ENCODE measurements around the gene C7orf25. TPM values are rescaled to one million over a fixed set of nuclear protein-coding genes. Genes with fewer than 3 reads are reported as not detected.

Gene C7orf25
- total RNA-seq: 1 to 10 TPM; 5.9 to 6.8 TPM

- CTCF ChIA-PET: interaction anchor here (0.9 to 1.2 kb wide), 3 partner anchors 20 to 29 kb away, joined by 3 to 6 read pairs (median 3); partner anchors contain the start of genes MRPL32 and PSMA2
- H3K4me3 Mint-ChIP-seq: peak within 1 kb of the TSS; percentile 93
- no peaks in the 10 kb centered on the region for H3K27me3 Mint-ChIP-seq
- DNase-seq: peak; percentile 97
- H3K36me3 Mint-ChIP-seq: peaks cover 45% of the 10 kb centered on the region
- H3K9me3 Mint-ChIP-seq (ENCODE audit: low read depth): no peaks in the 10 kb centered on the region
- peak; percentile 96 for ATAC-seq
- peak within 1 kb of the TSS; percentile 89 for H3K27ac Mint-ChIP-seq
- peaks cover 60% of the 10 kb centered on the region for H3K4me1 Mint-ChIP-seq
Observed at GRCh38 chr7:42911454-42912447, at the start of gene C7orf25. C7orf25 (minus strand) TSS chr7:42912070; CDS start chr7:42910900, 1,170 bp downstream.

- CTCF ChIA-PET: interaction anchor here (1.0 kb wide), 1 partner anchor 147 kb away, joined by 3 read pairs; no protein-coding TSS in a partner anchor
- ATAC-seq: no peak
Observed at GRCh38 chr7:42961170-42961569, 49.3 kb upstream of the C7orf25 start.

DNA sequence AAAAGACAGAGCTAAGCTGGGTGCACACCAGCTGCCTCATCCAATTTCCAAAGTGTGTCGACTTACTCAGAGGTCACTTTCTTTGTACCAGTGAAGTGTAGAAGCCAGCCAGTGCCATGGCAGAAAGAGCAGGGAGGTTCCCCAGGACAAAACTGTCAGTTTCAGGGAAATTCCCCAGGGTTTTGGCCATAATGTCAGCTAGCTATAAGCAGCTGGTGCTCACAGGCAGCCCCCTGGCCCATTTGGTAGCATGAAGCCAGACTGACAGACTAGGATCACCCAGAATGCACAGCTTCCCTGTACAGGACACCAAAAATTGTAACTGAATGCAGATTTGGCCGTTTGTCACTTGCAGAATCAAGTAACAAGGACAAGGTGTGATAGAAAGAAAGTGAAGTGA, 48.9 kb upstream of the C7orf25 start:
- H3K36me3 Mint-ChIP-seq: no peaks in the 10 kb centered on the region
- no peak for ATAC-seq
- CTCF ChIA-PET: interaction anchor here (1.0 kb wide), 1 partner anchor 148 kb away, joined by 3 read pairs; no protein-coding TSS in a partner anchor

More at GRCh38 chr7:42961170-42961569, 49.3 kb upstream of the C7orf25 start:
- H3K9me3 Mint-ChIP-seq (ENCODE audit: low read depth): peaks cover 2% of the 10 kb centered on the region
- peaks cover 15% of the 10 kb centered on the region for H3K27me3 Mint-ChIP-seq
- peaks cover 2% of the 10 kb centered on the region for H3K4me1 Mint-ChIP-seq
- DNase-seq: no peak
- H3K36me3 Mint-ChIP-seq: no peaks in the 10 kb centered on the region
- no peak overlapping the region for H3K4me3 Mint-ChIP-seq
- no peak overlapping the region for H3K27ac Mint-ChIP-seq

DNA sequence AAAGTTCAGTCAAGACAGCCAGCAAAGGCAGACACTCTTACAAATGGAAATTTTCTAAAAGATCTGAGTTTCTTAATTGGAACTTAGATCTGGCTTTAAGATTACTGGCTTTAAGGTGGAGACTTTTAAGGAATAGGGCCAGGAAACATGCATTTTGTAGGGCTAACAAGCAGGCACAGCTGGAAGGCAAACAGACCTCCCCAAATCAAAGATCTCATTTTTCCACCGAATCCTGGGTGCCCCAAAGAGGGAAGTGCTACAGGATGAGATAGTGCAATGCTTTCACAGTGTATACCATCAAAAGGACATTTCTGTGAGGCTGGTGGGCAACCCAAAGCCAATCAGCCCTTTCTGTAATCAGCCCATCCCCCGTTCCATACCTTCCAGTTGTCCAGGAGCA, 47.7 kb upstream of the C7orf25 start:
- DNase-seq: no peak
- Mint-ChIP-seq H3K27me3 (peaks cover 15% of the 10 kb centered on the region), H3K4me1 (no peaks in the 10 kb centered on the region), H3K36me3 (peaks cover 2% of the 10 kb centered on the region), H3K4me3 (no peak overlapping the region), H3K9me3 (ENCODE audit: low read depth) (peaks cover 5% of the 10 kb centered on the region), H3K27ac (no peak overlapping the region)
- no peak for ATAC-seq
- CTCF ChIA-PET: no interaction called here

More for the DNA sequence above, 48.9 kb upstream of the C7orf25 start:
- peaks cover 2% of the 10 kb centered on the region for H3K4me1 Mint-ChIP-seq
- H3K9me3 Mint-ChIP-seq (ENCODE audit: low read depth): peaks cover 2% of the 10 kb centered on the region
- DNase-seq: no peak
- no peak overlapping the region for H3K4me3 Mint-ChIP-seq
- H3K27me3 Mint-ChIP-seq: peaks cover 15% of the 10 kb centered on the region
- no peak overlapping the region for H3K27ac Mint-ChIP-seq

DNA sequence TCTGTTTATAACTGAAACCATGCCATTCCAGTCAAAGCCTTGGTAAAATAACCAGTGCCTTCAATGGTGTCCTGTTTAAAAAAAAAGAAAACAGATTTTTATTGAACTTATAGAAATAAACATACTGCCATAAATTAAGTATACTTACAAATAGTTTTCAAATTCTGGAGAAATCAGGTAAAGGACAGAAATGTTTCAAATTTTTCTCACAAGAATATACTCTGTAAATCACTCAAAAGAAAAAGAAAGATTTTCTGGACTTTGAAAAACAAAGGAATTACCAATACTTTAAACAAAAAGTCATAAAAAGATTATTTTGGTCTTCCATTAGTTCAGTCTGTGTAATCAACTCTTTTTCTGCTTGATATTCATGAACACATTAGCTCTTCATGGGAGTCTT, 44.2 kb upstream of the C7orf25 start:
- Mint-ChIP-seq H3K36me3 (peaks cover 2% of the 10 kb centered on the region), H3K9me3 (ENCODE audit: low read depth) (peaks cover 5% of the 10 kb centered on the region), H3K4me3 (no peak overlapping the region), H3K27me3 (peaks cover 9% of the 10 kb centered on the region), H3K4me1 (no peaks in the 10 kb centered on the region), H3K27ac (no peak overlapping the region)
- DNase-seq (no peak), ATAC-seq (no peak)
- CTCF ChIA-PET: interaction anchor here (1.6 kb wide), 1 partner anchor 11 kb away, joined by 4 read pairs; no protein-coding TSS in a partner anchor

DNA sequence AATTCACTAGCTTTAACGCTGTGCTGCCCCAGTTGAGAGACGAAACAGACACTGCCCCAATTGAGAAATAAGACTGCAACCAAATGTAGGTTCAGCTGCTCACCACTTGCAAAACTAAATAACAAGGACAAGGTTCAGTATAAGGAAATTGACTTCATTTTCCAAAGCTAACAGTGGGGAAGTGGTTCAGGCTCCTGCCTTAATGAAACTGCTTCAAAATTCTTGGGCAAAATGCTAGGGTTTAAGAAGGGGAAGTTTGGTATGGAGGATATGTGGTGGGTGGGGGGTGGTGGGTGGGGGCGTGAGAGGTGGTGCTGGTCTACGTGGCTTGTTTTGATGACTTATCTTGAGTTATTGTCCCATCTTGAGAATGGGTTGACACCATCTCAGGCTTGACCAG, 42.1 kb upstream of the C7orf25 start:
- Mint-ChIP-seq H3K27me3 (no peaks in the 10 kb centered on the region), H3K9me3 (ENCODE audit: low read depth) (peaks cover 7% of the 10 kb centered on the region), H3K36me3 (peaks cover 2% of the 10 kb centered on the region), H3K27ac (no peak overlapping the region), H3K4me1 (no peaks in the 10 kb centered on the region), H3K4me3 (no peak overlapping the region)
- DNase-seq: no peak
- CTCF ChIA-PET: interaction anchor here (1.2 kb wide), 1 partner anchor 13 kb away, joined by 3 read pairs; no protein-coding TSS in a partner anchor
- no peak for ATAC-seq

GRCh38 chr7:42952328-42952727, 40.5 kb upstream of the C7orf25 start:
- no peak overlapping the region for H3K27ac Mint-ChIP-seq
- H3K36me3 Mint-ChIP-seq: peaks cover 2% of the 10 kb centered on the region
- H3K27me3 Mint-ChIP-seq: no peaks in the 10 kb centered on the region
- no peak overlapping the region for H3K4me3 Mint-ChIP-seq
- DNase-seq: no peak
- peaks cover 7% of the 10 kb centered on the region for H3K9me3 Mint-ChIP-seq (ENCODE audit: low read depth)
- no peak for ATAC-seq
- CTCF ChIA-PET: no interaction called here
- no peaks in the 10 kb centered on the region for H3K4me1 Mint-ChIP-seq

GRCh38 chr7:42950417-42950816, 38.5 kb upstream of the C7orf25 start:
- CTCF ChIA-PET: no interaction called here
- DNase-seq (no peak), ATAC-seq (no peak)
- Mint-ChIP-seq H3K27ac (no peak overlapping the region), H3K4me3 (no peak overlapping the region), H3K36me3 (peaks cover 2% of the 10 kb centered on the region), H3K9me3 (ENCODE audit: low read depth) (peaks cover 5% of the 10 kb centered on the region), H3K4me1 (peaks cover 12% of the 10 kb centered on the region), H3K27me3 (no peaks in the 10 kb centered on the region)

DNA sequence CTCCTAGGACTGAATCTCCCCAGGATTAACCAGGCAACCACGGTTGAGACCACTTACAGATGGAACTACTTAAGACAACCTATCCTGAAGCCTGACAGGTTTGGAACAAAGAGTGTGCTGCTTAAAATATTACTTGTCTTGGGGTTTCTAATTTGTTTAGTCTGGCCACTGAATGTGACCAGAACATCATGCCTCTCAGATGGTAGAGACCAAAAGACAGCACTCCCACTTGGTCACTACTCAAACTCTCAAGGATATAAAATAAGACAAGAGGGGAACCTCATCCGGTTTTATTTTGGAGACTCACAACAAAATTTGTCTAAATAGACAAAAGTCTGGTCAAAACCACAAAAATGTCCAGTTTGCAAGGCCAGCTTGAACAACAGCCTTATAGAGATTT, 35.7 kb upstream of the C7orf25 start:
- Mint-ChIP-seq H3K27me3 (no peaks in the 10 kb centered on the region), H3K4me3 (no peak overlapping the region), H3K36me3 (no peaks in the 10 kb centered on the region), H3K27ac (no peak overlapping the region), H3K9me3 (ENCODE audit: low read depth) (peaks cover 2% of the 10 kb centered on the region), H3K4me1 (peaks cover 14% of the 10 kb centered on the region)
- no peak for ATAC-seq
- no peak for DNase-seq
- CTCF ChIA-PET: no interaction called here

DNA sequence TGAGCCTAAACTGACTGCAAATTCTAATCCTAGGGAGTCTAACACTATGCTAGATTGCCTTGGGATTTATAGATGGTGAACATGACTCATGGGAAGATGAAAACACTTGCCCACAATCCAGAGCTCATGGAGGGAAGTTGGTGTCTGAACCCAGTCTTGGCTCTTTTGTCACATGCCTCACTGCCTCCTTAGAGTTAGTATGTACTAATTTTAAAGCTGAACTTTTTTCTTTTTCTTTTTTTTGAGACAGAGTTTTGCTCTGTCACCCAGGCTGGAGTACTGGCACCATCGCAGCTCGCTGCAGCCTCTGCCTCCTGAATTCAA, 34.7 kb upstream of the C7orf25 start:
- Mint-ChIP-seq H3K4me1 (peaks cover 14% of the 10 kb centered on the region), H3K27me3 (no peaks in the 10 kb centered on the region), H3K9me3 (ENCODE audit: low read depth) (peaks cover 2% of the 10 kb centered on the region), H3K4me3 (no peak overlapping the region), H3K36me3 (no peaks in the 10 kb centered on the region), H3K27ac (peak overlapping the region; percentile 88)
- CTCF ChIA-PET: interaction anchor here (0.6 to 1.4 kb wide), 3 partner anchors 11 to 315 kb away, joined by 3 to 4 read pairs (median 3); no protein-coding TSS in a partner anchor
- DNase-seq (no peak), ATAC-seq (no peak)

- Mint-ChIP-seq H3K4me1 (peaks cover 14% of the 10 kb centered on the region), H3K4me3 (peak overlapping the region; percentile 73), H3K27ac (peak overlapping the region; percentile 88), H3K9me3 (ENCODE audit: low read depth) (peaks cover 2% of the 10 kb centered on the region), H3K36me3 (no peaks in the 10 kb centered on the region), H3K27me3 (no peaks in the 10 kb centered on the region)
- CTCF ChIA-PET: interaction anchor here (0.8 to 1.8 kb wide), 7 partner anchors 10 to 893 kb away, joined by 3 to 13 read pairs (median 4); partner anchors contain the start of genes MRPL32 and PSMA2
- peak; percentile 62 for DNase-seq
- peak; percentile 89 for ATAC-seq
Observed at GRCh38 chr7:42945821-42946626, 34.2 kb upstream of the C7orf25 start.

DNA sequence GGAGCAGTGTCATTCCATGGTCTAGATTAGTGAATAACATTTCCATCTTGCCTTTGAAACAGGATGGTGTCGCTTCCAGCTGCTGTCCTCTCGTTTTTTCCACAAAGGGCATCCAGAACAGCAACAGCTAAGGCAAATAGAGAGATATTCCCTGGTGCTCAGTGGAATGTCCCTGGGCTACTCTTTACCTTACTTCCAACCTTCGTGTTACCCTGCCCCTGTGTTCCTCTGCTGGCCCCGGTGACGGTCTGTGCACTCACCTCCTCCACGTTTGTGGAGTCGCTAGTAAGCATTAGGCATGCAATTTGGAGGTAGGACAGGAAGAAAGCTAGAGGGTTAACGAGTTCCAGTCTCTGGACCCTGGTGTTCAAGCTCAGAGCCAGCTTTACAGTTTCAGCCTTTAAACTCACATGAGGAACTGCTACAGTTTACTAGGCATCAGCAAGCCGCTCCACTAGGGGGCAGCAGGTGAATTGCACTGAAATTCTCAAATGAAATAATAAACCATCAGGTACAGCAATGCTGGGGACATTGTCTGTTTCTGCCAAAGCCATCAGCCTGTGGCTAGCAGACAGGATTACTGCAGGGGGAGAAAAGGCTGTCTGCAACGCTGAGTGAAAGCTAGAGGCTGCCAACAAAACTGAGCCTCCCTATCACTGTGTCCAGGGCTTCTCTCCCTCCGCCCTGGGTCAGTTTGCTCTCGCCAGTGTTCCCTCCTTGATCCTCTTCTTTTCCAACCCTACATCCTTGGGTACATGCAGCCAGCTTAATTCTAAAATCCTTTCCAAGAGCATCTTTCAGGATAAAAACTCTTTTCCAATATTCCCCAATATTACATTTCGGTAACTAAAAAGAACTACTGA, 29.3 kb upstream of the C7orf25 start:
- H3K4me1 Mint-ChIP-seq: peaks cover 19% of the 10 kb centered on the region
- no peak overlapping the region for H3K27ac Mint-ChIP-seq
- no peak overlapping the region for H3K4me3 Mint-ChIP-seq

More for the DNA sequence above, 29.3 kb upstream of the C7orf25 start:
- ATAC-seq: peak; percentile 61
- CTCF ChIA-PET: interaction anchor here (1.0 to 4.4 kb wide), 12 partner anchors 9 to 898 kb away, joined by 3 to 30 read pairs (median 5); partner anchors contain the start of genes MRPL32 and PSMA2
- peak; percentile 87 for DNase-seq
- Mint-ChIP-seq H3K36me3 (peaks cover 11% of the 10 kb centered on the region), H3K27me3 (no peaks in the 10 kb centered on the region), H3K9me3 (ENCODE audit: low read depth) (no peaks in the 10 kb centered on the region)
